Body of pancreas (tissue), 4 donors: ENCODE data around the gene DUSP14.

ENCODE experiments used
- CTCF ChIP-seq, 7 experiments: fragments of 450-650 bp in 4 of 7; fragments of 200-600 bp in 3 of 7; sonication (generic) in 3 of 7; IDR thresholded peaks; one replicate each; pipeline ENCODE4 v1.5.1; 2016 to 2019; ENCODE audit warnings: antibody characterized with exemption in 7 of 7
- POLR2A ChIP-seq, 3 donors: fragments of 450-650 bp; IDR thresholded peaks; one replicate each; pipeline ENCODE4 v1.6.1; 2016; ENCODE audit warnings: antibody characterized with exemption in 3 of 3, mild to moderate bottlenecking in 2 of 3

- TF ChIP-seq CTCF (IDR thresholded peaks at IDR 0.05) (no peak), POLR2A (IDR thresholded peaks at IDR 0.05) (no peak)
Measured at GRCh38 chr17:37538981-37539659, 49.4 kb downstream of the DUSP14 start.
